RWPE2 (cell line): Measurements from ENCODE around the gene TMC4.

Experiments used
- ATAC-seq: fragments of 200-7000 bp; cut with Tn5 transposase; 3 replicates; pipeline ENCODE4 v1.9.1; 2021; ENCODE audit warnings: low read depth
- DNase-seq: peaks from one replicate; pipeline ENCODE4 v3.0.0-alpha.2; 2020; ENCODE audit warnings: low spot score
- H3K27ac ChIP-seq: fragments of 450-650 bp; 2 replicates; pipeline ENCODE4 v1.5.1; 2017; ENCODE audit warnings: mild to moderate bottlenecking; ENCODE audit not compliant: poor library complexity, severe bottlenecking
- H3K27me3 ChIP-seq: fragments of 250-450 bp; sonication (Bioruptor Pico); 2 replicates; pipeline ENCODE4 v1.5.1; 2021; ENCODE audit warnings: mild to moderate bottlenecking, moderate library complexity; ENCODE audit not compliant: insufficient read depth, poor library complexity, severe bottlenecking
- H3K36me3 ChIP-seq: fragments of 250-450 bp; sonication (Bioruptor Pico); 2 replicates; pipeline ENCODE4 v1.5.1; 2020; ENCODE audit warnings: low read depth, mild to moderate bottlenecking, moderate library complexity
- H3K4me1 ChIP-seq: fragments of 250-450 bp; sonication (Bioruptor Pico); 2 replicates; pipeline ENCODE4 v1.5.1; 2021; ENCODE audit warnings: mild to moderate bottlenecking, moderate library complexity; ENCODE audit not compliant: insufficient read depth, poor library complexity, severe bottlenecking
- H3K4me3 ChIP-seq: fragments of 250-450 bp; sonication (Bioruptor Pico); 2 replicates; pipeline ENCODE4 v1.5.1; 2021; ENCODE audit warnings: mild to moderate bottlenecking, moderate library complexity; ENCODE audit not compliant: severe bottlenecking
- H3K9me3 ChIP-seq: fragments of 250-450 bp; sonication (Bioruptor Pico); 2 replicates; pipeline ENCODE4 v1.5.1; 2021; ENCODE audit warnings: mild to moderate bottlenecking, moderate library complexity; ENCODE audit not compliant: severe bottlenecking
- CTCF ChIP-seq: fragments of 450-650 bp; IDR thresholded peaks from one replicate; pipeline ENCODE4 v1.5.1; 2017; ENCODE audit warnings: mild to moderate bottlenecking, moderate library complexity; ENCODE audit not compliant: poor library complexity, severe bottlenecking

The TMC4 gene

GRCh38 chr19:54151362-54152035 is 21.5 kb downstream of the TMC4 start:
- Histone ChIP-seq H3K9me3 (no peaks in the 10 kb centered on the region), H3K36me3 (peaks cover 94% of the 10 kb centered on the region), H3K4me3 (no peak overlapping the region), H3K27me3 (no peaks in the 10 kb centered on the region), H3K27ac (no peak overlapping the region), H3K4me1 (no peaks in the 10 kb centered on the region)
- no peak for TF ChIP-seq CTCF
- ATAC-seq (no peak), DNase-seq (no peak)

GRCh38 chr19:54149021-54149812 is 23.7 kb downstream of the TMC4 start:
- H3K4me1 ChIP-seq: no peaks in the 10 kb centered on the region
- no peak for DNase-seq
- H3K4me3 ChIP-seq: no peak overlapping the region
- ATAC-seq: no peak
- peaks cover 94% of the 10 kb centered on the region for H3K36me3 ChIP-seq
- H3K27me3 ChIP-seq: no peaks in the 10 kb centered on the region
- H3K27ac ChIP-seq: no peak overlapping the region
- H3K9me3 ChIP-seq: no peaks in the 10 kb centered on the region
- TF ChIP-seq CTCF: no peak

- no peak for ATAC-seq
- Histone ChIP-seq H3K9me3 (no peaks in the 10 kb centered on the region), H3K4me1 (no peaks in the 10 kb centered on the region), H3K4me3 (no peak overlapping the region), H3K27me3 (no peaks in the 10 kb centered on the region), H3K27ac (no peak overlapping the region), H3K36me3 (peaks cover 94% of the 10 kb centered on the region)
- DNase-seq: no peak
- no peak for TF ChIP-seq CTCF
These were observed 24.8 kb downstream of the TMC4 start for GRCh38 chr19:54148158-54148557.

GRCh38 chr19:54147676-54148075 is 25.3 kb downstream of the TMC4 start:
- peaks cover 94% of the 10 kb centered on the region for H3K36me3 ChIP-seq
- ATAC-seq (no peak), DNase-seq (no peak)

More at GRCh38 chr19:54147676-54148075, 25.3 kb downstream of the TMC4 start:
- Histone ChIP-seq H3K4me1 (no peaks in the 10 kb centered on the region), H3K27ac (no peak overlapping the region), H3K4me3 (no peak overlapping the region), H3K27me3 (no peaks in the 10 kb centered on the region), H3K9me3 (no peaks in the 10 kb centered on the region)
- TF ChIP-seq CTCF: no peak
